Panc1 (cell line): Measurements from ENCODE around the gene GUK1. TPM values are rescaled to one million over a fixed set of nuclear protein-coding genes. Genes with fewer than 3 reads are reported as not detected.

Experiments used
- ATAC-seq: fragments of 200-7000 bp; cut with Tn5 transposase; 2 replicates; pipeline ENCODE4 v1.9.1; 2020; ENCODE audit warnings: mild to moderate bottlenecking, moderate library complexity
- BruUV-seq: library from RNA; stranded (reverse); fragments of 400-500 nt; replicated peaks from 2 replicates; lab custom pipeline; 2021; lab: Mats Ljungman, UMichigan
- CTCF ChIA-PET: fragments of 300-600 bp; sonication (Branson Sonifier 250); formaldehyde crosslinking; loops from one replicate; lab custom pipeline; 2022; ENCODE audit warnings: antibody characterized with exemption; lab: Charles Lee
- POLR2A ChIA-PET: fragments of 300-600 bp; sonication (Branson Sonifier 250); formaldehyde crosslinking; loops from one replicate; lab custom pipeline; 2022; ENCODE audit warnings: antibody characterized with exemption; lab: Charles Lee
- DNase-seq: peaks from one replicate; pipeline ENCODE4 v3.0.0-alpha.2; 2010; ENCODE audit warnings: low read depth, low spot score
- H3K27ac ChIP-seq: 2 replicates; pipeline ENCODE4 v1.5.1; 2011; ENCODE audit warnings: mild to moderate bottlenecking, low read length, inconsistent platforms
- H3K27me3 ChIP-seq: fragments of 200-500 bp; sonication (Bioruptor generic); 2 replicates; pipeline ENCODE4 v1.6.0; 2014; ENCODE audit warnings: low read length, inconsistent platforms; ENCODE audit not compliant: control insufficient read depth, insufficient read depth
- H3K36me3 ChIP-seq: fragments of 200-500 bp; sonication (Bioruptor generic); 2 replicates; pipeline ENCODE4 v1.5.1; 2014; ENCODE audit warnings: inconsistent platforms, mild to moderate bottlenecking, low read length, moderate library complexity; ENCODE audit not compliant: control insufficient read depth, insufficient read depth
- H3K4me1 ChIP-seq: 2 replicates; pipeline ENCODE4 v1.5.1; 2011; ENCODE audit warnings: inconsistent platforms, mild to moderate bottlenecking, low read length, moderate library complexity; ENCODE audit not compliant: control insufficient read depth, insufficient read depth
- H3K4me3 ChIP-seq, 2 experiments: 2 replicates each; pipeline ENCODE4 v1.5.1; 2011 to 2012; ENCODE audit warnings: low read depth in 2 of 2, low read length in 2 of 2, mild to moderate bottlenecking in 2 of 2, inconsistent platforms in 1 of 2, moderate library complexity in 1 of 2
- H3K9me3 ChIP-seq: fragments of 200-500 bp; sonication (Bioruptor generic); 2 replicates; pipeline ENCODE4 v1.5.1; 2014; ENCODE audit warnings: low read depth, mild to moderate bottlenecking, inconsistent platforms, low read length, moderate library complexity; ENCODE audit not compliant: control insufficient read depth, insufficient read depth
- CTCF ChIP-seq: fragments of 450-650 bp; IDR thresholded peaks from 2 replicates; pipeline ENCODE4 v1.5.1; 2017; ENCODE audit warnings: mild to moderate bottlenecking
- POLR2AphosphoS5 ChIP-seq: IDR thresholded peaks from 2 replicates; pipeline ENCODE4 v1.6.1; 2012; ENCODE audit warnings: mild to moderate bottlenecking, low read depth, low read length, moderate library complexity
- REST ChIP-seq, 2 experiments: IDR thresholded peaks; 2 replicates each; pipeline ENCODE4 v1.6.1; 2011 to 2012; ENCODE audit warnings: low read depth in 2 of 2, control low read depth in 1 of 2, low read length in 1 of 2, mild to moderate bottlenecking in 1 of 2, moderate library complexity in 1 of 2; ENCODE audit not compliant: insufficient read depth in 1 of 2
- SIN3A ChIP-seq: IDR thresholded peaks from 2 replicates; pipeline ENCODE4 v1.6.1; 2012; ENCODE audit warnings: low read depth, mild to moderate bottlenecking, low read length, moderate library complexity, borderline replicate concordance; ENCODE audit not compliant: insufficient read depth
- TCF7L2 ChIP-seq: IDR thresholded peaks from 2 replicates; pipeline ENCODE4 v1.6.1; 2011; ENCODE audit warnings: mild to moderate bottlenecking, low read depth, low read length, inconsistent platforms
- in situ Hi-C: cut with HindIII; loops from 2 replicates; pipeline ENCODE4 v1.10.0; 2016; ENCODE audit warnings: low sequenced_read_pairs, low pct_unique_long_range_greater_than_20kb
- intact Hi-C: fragments of 100-400 bp; cut with micrococcal nuclease; formaldehyde crosslinking; loops from one replicate; pipeline ENCODE4 v1.10.0; 2022; ENCODE audit not compliant: unreplicated experiment
- total RNA-seq: library from RNA; stranded (reverse); gene quantifications from one replicate; pipeline ENCODE4 v1.2.1, GENCODE V29; 2021; ENCODE audit not compliant: unreplicated experiment

The GUK1 gene
- total RNA-seq, 1 experiment from 2014 or later, result 188 TPM

- in situ Hi-C loops (no loop called here), intact Hi-C loops (no loop called here)
- ATAC-seq, result peak; percentile 96
- BruUV-seq, result no TSS peak
- ChIA-PET CTCF (interaction anchor here (0.6 kb wide), 1 partner anchor 21 kb away, joined by 3 read pairs; no protein-coding TSS in a partner anchor), POLR2A (no interaction called here)
- H3K9me3 ChIP-seq, result no peaks in the 10 kb centered on the region
- H3K4me3 ChIP-seq, result peak within 1 kb of the TSS; percentile 94 to 100
- peak in 1 of 2 experiments; percentile 44; a peak in 1 of 4 replicates for TF ChIP-seq REST (IDR thresholded peaks at IDR 0.05; ENCODE audit: insufficient read depth in 1 of 2, low read depth in 2 of 2, low read length in 1 of 2)
- no peak; the same call in 1 of the 2 replicates for TF ChIP-seq CTCF
- TF ChIP-seq POLR2AphosphoS5, result peak; percentile 89
- TF ChIP-seq TCF7L2, result peak; percentile 57; the same call in 1 of the 2 replicates
- peak; percentile 76; the same call in 1 of the 2 replicates for TF ChIP-seq SIN3A
- peaks cover 11% of the 10 kb centered on the region for H3K4me1 ChIP-seq
- peak within 1 kb of the TSS; percentile 86 for H3K27ac ChIP-seq
- peak; percentile 76 for DNase-seq
- H3K36me3 ChIP-seq, result peaks cover 2% of the 10 kb centered on the region; the same call in 1 of the 2 replicates
- H3K27me3 ChIP-seq, result no peaks in the 10 kb centered on the region
Observed at GRCh38 chr1:228109073-228109961, 30.8 kb upstream of the GUK1 start, which contains the start of gene MRPL55. Gene MRPL55, minus strand, starts transcription at chr1:228109299. Its CDS starts 1,039 bp downstream, at chr1:228108260.

GRCh38 chr1:228109962-228110488 is 30.1 kb upstream of the GUK1 start:
- BruUV-seq, result TSS peak; percentile 78
- in situ Hi-C loops (no loop called here), intact Hi-C loops (no loop called here)
- Histone ChIP-seq H3K36me3 (peaks cover 2% of the 10 kb centered on the region; the same call in 1 of the 2 replicates), H3K4me1 (peaks cover 5% of the 10 kb centered on the region; the same call in 1 of the 2 replicates), H3K4me3 (peak overlapping the region; percentile 94 to 100), H3K27ac (peak overlapping the region; percentile 67), H3K27me3 (no peaks in the 10 kb centered on the region), H3K9me3 (no peaks in the 10 kb centered on the region)
- ATAC-seq (no peak), DNase-seq (no peak)
- ChIA-PET POLR2A (no interaction called here), CTCF (interaction anchor here (0.6 kb wide), 1 partner anchor 21 kb away, joined by 3 read pairs; no protein-coding TSS in a partner anchor)
- TF ChIP-seq CTCF, result no peak
- no peak for TF ChIP-seq TCF7L2
- TF ChIP-seq REST (IDR thresholded peaks at IDR 0.05; ENCODE audit: insufficient read depth in 1 of 2, low read depth in 2 of 2, low read length in 1 of 2), result no peak
- TF ChIP-seq SIN3A, result no peak
- TF ChIP-seq POLR2AphosphoS5, result no peak
